T47D (cell line): Measurements from ENCODE around the gene CAMKK1.

Source experiments
- DNase-seq, 2 experiments: peaks; one replicate each; pipeline versions ENCODE4 v3.0.0 to v3.0.0-alpha.2; 2011 to 2012; ENCODE audit warnings: low read depth in 1 of 2, low spot score in 1 of 2
- JUND ChIP-seq: IDR thresholded peaks from 2 replicates; pipeline ENCODE4 v1.6.1; 2012; ENCODE audit warnings: low read depth
- in situ Hi-C: cut with HindIII; loops from 2 replicates; pipeline ENCODE4 v1.10.0; 2016; ENCODE audit warnings: low sequenced_read_pairs, low pct_unique_long_range_greater_than_20kb

Gene CAMKK1

DNA sequence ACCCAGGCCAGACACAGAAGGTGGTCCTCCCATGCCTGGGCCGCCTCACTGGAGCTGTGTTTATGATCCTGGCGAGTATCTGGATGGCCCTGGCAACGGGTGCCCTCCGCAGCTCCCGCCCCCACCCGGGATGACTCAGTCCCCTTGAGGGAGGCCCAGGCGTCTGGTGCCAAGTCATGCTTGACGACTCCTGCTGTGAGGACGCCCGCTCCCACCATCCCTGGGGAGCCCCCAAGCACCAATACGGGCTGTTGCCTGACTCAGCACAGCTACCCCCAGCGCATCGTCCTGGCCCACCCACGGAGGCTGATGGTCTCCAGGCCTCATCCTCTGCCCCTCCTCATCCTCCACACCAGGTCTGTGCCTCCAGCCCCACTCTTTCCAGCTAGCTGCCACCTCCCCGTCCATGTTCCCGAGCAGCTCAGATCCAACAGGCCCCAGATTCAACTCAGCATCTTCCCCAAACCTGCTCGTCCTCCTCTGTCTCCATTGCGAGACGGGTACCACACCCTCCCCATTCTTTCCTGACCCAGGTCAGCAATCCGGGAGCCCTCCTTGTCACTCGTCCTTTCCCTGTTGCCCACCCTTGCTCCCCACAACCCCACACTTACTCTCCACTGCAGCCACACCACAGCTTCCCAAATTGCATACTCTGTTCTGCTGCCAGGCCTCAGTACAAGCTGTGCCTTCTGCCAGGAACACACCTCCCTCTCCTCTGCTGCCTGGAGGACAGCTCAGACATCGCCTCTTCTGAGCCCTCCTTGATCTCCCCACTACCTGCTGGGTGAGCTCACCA, 2.6 kb downstream of the CAMKK1 start:
- in situ Hi-C loops: no loop called here
- DNase-seq: no peak
- TF ChIP-seq JUND: no peak

DNA sequence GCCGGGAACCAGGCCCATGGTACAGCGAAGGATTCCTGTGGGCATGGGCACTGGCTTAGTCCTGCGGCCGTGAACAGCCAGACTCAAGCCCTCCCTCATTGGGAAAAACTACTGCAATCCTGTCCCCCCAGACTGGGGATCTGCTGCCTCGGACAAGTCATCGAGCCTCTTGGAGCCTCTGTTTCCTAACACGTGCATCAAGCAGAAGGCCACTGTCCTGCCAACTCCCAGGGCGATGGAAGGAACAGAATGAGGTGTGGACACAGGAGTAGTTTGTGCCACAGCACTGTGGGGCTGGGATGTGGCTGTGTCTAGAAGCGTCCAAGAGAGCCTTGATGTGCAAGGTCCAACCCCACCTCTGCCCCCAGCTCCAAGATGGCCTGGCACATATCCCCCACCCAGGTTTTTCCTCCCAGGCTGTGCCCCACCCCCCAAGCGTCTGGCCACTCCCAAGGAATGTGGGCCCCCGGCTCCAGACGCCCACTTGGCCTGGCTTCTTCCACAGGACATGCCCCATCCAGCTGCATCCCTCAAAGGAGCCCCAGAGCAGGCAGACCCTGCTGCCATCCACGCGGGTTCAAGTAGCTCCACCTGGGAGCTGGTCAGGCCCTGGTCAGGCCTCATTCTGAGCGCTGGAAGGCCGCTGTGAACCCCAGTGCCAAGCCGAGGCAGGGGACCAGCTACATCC, 3.4 kb downstream of the CAMKK1 start:
- in situ Hi-C loops: no loop called here
- no peak for DNase-seq
- no peak for TF ChIP-seq JUND

DNA sequence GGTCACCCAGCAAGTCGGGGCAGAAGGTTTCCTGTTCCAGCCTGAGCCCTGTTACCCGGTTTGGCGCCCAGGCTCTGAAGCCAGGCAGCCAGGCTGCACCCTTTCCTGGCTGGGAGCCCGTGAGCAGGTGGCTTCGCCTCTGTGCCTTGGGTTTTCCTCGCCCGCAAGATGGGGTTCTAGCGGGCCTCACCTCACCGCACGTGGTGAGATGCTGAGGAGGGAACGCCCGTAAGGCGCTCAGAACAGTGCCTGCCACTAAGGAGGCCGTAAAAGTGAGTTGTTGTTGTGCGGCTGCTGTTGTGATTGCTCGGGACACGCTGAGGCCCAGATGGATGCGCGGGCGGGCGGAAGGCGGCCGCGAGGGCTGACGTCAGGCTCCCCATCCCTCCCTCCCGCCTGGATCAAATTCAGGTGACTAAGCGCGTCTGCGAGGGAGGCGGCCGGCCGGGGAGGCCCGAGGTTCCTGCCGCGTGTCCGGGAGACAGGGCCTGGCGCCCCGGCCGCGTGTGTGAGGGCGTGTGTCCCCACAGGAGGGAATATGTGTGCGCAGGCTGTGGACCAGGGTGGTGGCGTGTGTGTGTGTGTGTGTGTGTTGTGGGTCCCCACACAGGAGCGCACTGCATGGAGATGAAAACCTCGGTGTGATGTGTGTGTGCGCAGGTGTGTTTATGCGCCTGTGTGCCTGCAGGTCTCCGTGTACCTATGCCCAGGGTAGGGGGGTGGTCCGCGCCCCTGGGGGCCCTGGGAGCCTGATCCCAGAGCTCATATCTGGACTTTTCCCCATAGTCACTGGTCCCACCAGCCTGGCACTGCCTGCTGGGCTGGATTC, 4.3 kb downstream of the CAMKK1 start:
- TF ChIP-seq JUND: no peak
- DNase-seq: no peak
- in situ Hi-C loops: no loop called here

DNA sequence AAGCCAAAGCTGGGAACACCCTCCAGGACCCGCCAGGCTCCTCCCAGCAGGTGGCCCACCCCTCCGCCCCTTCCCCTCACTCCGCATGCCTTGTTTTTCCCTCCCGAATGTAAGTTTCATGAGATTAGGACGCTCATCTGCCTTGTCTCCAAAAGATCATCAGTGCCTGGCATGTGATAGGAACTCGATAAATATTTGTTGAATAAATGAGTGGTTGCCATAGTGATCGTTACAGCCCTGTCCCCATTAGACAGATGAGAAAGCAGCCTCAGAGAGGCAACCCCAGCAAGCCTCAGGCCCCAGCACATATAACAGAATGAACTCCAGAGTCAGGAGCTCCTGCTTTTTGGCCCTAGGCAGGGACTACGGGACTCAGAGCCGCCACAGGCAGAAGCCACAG, 5.0 kb downstream of the CAMKK1 start:
- no peak for TF ChIP-seq JUND
- DNase-seq: no peak
- in situ Hi-C loops: no loop called here

DNA sequence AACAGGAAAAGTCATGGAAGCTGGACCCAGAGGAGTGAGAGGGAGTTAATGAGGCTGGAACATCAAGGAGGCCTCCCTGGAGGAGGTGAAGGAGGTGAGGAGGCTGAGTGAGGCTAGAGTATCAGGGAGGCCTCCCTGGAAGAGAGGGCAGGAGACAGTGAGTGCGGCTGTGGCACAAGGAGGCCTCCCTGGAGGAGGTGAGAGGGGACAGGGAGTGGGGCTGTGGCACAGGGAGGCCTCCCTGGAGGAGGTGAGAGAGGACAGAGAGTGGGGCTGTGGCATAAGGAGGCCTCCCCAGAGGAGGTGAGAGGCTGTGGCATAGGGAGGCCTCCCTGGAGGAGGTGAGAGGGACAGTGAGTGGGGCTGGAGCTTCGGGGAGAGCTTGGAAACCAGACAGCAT, 5.5 kb downstream of the CAMKK1 start:
- in situ Hi-C loops: no loop called here
- no peak for DNase-seq
- no peak for TF ChIP-seq JUND

DNA sequence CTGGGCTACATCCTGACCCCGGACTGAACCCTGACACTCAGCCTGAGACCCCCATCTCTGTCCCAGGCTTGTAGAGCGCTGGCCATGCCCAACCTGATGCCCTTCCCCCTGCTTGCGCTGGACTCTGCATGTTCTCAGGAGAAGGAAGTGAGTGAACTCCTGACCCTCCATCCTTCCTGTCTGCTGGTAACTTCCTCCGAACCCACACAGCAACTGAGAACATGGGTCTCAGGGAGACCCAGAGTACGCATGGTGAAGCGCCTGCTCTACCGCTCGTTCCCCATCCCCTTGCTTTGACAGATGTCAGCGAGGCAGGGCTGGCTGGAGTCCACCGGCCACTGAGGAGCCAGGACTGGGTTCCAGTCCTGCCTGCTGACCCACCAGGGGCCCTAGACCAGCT, 6.1 kb downstream of the CAMKK1 start:
- no peak for DNase-seq
- TF ChIP-seq JUND: no peak
- in situ Hi-C loops: no loop called here

DNA sequence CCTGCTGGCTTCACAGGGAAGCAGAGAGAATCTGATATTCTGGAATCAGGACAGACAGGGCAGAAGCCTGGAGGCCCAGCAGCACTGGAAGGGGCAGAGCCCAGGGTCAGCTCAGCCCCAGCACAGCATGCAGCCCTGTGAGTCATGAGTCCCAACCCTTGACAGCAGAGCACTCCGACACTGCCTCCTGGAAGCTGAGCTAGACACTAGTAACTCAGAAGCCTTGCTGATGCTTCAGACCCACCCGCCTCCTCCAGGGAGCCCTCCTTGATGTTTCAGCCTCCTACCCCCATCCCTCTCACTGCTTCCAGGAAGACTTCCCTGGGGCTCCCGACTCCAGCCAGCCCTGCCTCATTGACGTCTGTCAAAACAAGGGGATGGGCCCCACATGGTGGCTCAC, 6.9 kb downstream of the CAMKK1 start:
- DNase-seq: no peak
- in situ Hi-C loops: no loop called here
- TF ChIP-seq JUND: no peak

DNA sequence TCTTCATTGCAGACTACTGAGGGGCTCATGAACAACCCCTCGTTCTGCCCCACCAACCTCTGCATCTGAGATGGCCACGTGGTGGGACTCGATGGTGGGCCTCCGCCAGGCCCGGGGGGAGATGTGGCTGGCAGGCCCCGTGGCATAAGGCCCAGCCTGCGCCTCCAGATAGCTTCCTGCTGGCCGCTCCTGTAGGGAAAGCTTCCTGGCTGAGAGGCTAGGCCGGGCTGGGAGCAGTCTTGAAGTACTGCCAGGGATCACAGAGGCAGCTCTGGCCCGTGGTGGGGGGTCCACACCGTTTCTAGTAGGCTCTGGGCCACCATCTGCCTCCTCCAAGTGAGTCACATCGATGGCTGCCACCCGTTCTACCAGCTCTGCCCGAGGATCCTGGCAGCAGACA, 7.6 kb downstream of the CAMKK1 start:
- DNase-seq: no peak
- TF ChIP-seq JUND: no peak
- in situ Hi-C loops: no loop called here

DNA sequence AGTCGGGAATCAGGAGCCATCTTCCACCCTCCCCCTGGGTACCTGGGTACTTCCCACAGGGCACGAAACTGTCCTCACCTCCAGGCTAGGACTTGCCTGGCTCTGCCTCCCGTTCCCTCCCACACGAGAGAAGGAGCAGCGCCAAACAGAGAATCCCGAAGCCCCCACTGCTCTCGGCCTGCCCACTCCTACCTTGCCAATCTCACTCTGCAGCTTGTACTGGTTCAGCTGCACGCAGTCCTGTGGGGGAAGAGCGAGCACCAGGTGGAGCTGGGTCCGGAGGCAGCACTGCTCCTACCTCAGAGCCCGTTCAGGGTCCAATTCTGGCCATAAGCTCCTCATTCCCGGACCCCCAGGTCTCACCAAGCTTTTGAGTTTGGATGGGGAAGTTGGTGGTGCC, 8.7 kb downstream of the CAMKK1 start:
- in situ Hi-C loops: no loop called here
- no peak for DNase-seq
- TF ChIP-seq JUND: no peak

DNA sequence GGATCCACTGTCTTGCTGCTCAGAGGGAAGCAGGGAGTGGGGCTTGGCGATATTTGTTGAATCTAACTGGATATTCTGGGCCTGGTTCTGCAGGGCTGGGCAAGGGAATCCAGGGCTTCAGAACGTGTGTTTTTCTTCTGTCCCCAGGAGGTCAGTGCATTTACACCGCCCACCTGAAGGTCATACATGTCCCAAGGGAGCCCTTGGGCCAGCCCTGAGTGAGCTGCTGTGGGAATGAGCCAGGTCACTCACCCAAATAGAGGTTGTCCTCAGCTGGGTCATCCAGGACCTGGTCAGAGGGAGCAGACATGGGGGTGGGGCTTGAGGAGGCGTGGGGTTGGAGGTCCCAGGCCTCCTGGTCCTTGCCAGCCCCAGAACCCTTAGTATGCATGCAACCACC, 10.6 kb downstream of the CAMKK1 start:
- no peak for DNase-seq
- TF ChIP-seq JUND: no peak
- in situ Hi-C loops: no loop called here

DNA sequence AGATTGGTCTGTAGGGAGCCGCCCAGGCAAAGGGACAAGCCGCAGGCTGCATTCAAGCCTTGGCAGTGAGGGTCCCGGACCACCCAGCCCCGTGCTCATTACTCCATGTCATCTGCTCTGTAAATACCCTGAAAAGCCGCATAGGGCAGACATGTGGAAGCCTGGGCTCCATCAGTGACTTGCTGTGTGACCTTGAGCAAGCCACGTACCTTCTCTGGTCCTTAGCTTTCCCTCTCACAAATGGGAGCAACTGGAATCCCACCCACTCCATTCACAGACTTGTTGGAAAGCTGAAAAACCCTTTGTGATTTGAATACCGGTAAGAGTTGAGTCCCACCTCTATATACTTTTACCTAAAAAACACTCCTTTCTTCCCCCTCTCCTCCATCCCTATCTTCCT, 11.9 kb downstream of the CAMKK1 start:
- TF ChIP-seq JUND: no peak
- DNase-seq: no peak
- in situ Hi-C loops: no loop called here

DNA sequence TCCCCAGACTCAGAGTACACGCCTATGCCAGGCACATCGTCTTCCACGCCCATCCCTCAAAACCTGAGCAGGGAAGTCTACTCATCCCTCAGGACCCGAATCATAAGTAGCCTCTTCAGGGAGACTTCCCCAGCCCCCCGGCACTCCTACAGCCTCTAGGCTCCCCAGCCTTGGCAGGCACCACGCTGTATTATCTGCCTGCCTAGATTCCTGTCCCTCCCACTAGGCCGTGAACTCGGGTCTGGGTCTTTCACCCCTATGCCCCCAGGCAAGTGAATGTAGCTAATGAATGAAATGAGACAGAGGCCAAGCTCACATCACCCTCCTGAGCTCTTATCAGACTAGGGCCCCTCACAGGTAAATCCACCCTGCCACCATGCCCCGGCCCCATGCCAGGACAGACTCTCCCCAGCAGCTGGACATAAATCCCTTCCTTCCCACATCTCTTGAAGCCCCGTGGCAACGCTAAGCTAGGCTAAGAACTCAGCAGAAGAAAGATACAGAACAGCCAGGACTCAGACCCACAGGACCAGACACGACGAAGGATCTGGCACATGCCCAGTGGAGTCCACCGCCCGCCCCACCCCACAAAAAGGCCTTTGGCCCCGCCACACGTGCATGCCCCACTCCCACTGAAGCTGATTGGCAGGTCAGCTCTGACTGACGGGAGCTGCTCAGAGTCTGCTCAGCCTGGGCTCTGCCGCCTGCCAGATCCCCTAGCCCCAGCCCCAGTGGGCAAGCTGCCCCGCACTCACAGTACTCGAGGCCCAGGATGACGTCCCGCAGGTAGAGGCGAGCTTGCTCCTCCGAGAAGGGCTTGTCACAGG, 13.0 kb downstream of the CAMKK1 start:
- TF ChIP-seq JUND: no peak
- in situ Hi-C loops: no loop called here
- DNase-seq: no peak

DNA sequence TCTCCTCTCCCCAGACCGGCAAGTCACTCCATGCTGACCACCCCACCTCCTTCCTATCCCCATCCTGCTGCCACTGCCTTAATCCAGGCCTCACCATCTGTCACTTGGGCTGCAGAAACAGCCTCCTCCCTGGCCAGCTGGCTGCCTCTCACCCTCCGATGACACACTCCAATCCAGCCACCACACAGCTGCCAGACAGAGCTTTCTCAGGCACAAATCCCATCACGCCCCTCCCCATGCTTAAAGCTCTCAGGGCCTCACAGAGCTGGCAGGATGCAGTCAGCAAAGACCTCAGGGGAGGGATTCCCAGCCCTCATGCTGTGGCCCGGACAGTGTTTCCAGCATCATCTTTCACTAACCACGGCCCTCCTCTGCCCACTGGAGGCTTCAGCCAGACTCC, 13.7 kb downstream of the CAMKK1 start:
- no peak for TF ChIP-seq JUND
- no peak for DNase-seq
- in situ Hi-C loops: no loop called here
